ENCODE measurements around the gene SREK1. TPM values are rescaled to one million over a fixed set of nuclear protein-coding genes. Genes with fewer than 3 reads are reported as not detected.

The SREK1 gene
- total and polyA plus RNA-seq, 2 of the 8 experiments (the other 6 are each of a cell fraction or from before 2014, with no cell fraction given), result 10.6 to 40.4 TPM

DNA sequence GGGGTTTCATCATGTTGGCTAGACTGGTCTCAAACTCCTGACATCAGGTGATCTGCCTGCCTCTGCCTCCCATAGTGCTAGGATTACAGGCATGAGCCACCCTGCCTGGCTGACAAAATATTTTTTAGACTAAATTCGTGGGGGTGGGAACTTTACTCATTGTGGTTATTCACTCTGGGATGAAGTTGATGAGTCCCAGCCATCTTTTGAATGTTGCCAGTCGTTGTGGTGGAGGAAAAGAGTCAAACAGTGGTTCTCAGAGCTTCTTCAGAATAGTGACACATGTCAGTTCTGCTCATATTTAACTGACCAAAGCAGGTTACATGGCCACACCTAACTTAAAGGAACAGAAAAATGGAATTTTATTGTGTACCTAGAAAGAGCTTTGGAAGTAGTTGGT, 6.9 kb downstream of the SREK1 start (continued):
- TF ChIP-seq USF2 (IDR thresholded peaks at IDR 0.05; ENCODE audit: low read length) (no peak), MAFK (IDR thresholded peaks at IDR 0.05; ENCODE audit: low read depth, low read length) (no peak), SRF (IDR thresholded peaks at IDR 0.05; ENCODE audit: low read depth, low read length) (no peak)
